Esophagus mucosa (tissue), 1 donor: ENCODE data around the gene PPP1R1A. TPM values are rescaled to one million over a fixed set of nuclear protein-coding genes. Genes with fewer than 3 reads are reported as not detected.

Source experiments
- ATAC-seq: fragments of 200-7000 bp; cut with Tn5 transposase; one replicate; pipeline ENCODE4 v1.9.1; 2020
- total RNA-seq: library from RNA; stranded (reverse); gene quantifications from one replicate; pipeline ENCODE4 v1.2.4, GENCODE V29; 2023
- donor health status: DM: yes; HTN: yes; CAD: no.

PPP1R1A gene
- not detected for total RNA-seq

GRCh38 chr12:54588110-54588889 lies at the start of gene PPP1R1A:
Gene PPP1R1A (minus strand): TSS chr12:54588659. CDS start chr12:54588488, 171 bp downstream.
- peak; percentile 26 for ATAC-seq

GRCh38 chr12:54634795-54635194 lies 46.3 kb upstream of the PPP1R1A start, which contains the start of gene LACRT:
Gene LACRT (minus strand): TSS chr12:54634895. CDS start chr12:54634841, 54 bp downstream.
- no peak for ATAC-seq

GRCh38 chr12:54631988-54632728 lies 43.7 kb upstream of the PPP1R1A start:
- ATAC-seq: no peak

- ATAC-seq: no peak
Observed at GRCh38 chr12:54631551-54631950, 43.1 kb upstream of the PPP1R1A start.

GRCh38 chr12:54629925-54630324 lies 41.5 kb upstream of the PPP1R1A start:
- no peak for ATAC-seq

- ATAC-seq: no peak
Observed at GRCh38 chr12:54628186-54628846, 39.9 kb upstream of the PPP1R1A start.

GRCh38 chr12:54627304-54627703 lies 38.8 kb upstream of the PPP1R1A start:
- no peak for ATAC-seq

GRCh38 chr12:54625598-54625997 lies 37.1 kb upstream of the PPP1R1A start:
- ATAC-seq: no peak

GRCh38 chr12:54624315-54625279 lies 36.1 kb upstream of the PPP1R1A start:
- no peak for ATAC-seq

GRCh38 chr12:54622463-54623183 lies 34.2 kb upstream of the PPP1R1A start:
- no peak for ATAC-seq

GRCh38 chr12:54616933-54617680 lies 28.6 kb upstream of the PPP1R1A start:
- no peak for ATAC-seq

GRCh38 chr12:54612225-54612750 lies 23.8 kb upstream of the PPP1R1A start:
- no peak for ATAC-seq

GRCh38 chr12:54611715-54612149 lies 23.3 kb upstream of the PPP1R1A start:
- ATAC-seq: no peak

GRCh38 chr12:54608769-54609168 lies 20.3 kb upstream of the PPP1R1A start:
- ATAC-seq: no peak

- no peak for ATAC-seq
Observed at GRCh38 chr12:54608156-54608555, 19.7 kb upstream of the PPP1R1A start.

- no peak for ATAC-seq
Observed at GRCh38 chr12:54606556-54606955, 18.1 kb upstream of the PPP1R1A start.

- ATAC-seq: no peak
Observed at GRCh38 chr12:54605138-54605970, 16.9 kb upstream of the PPP1R1A start.

- ATAC-seq: no peak
Observed at GRCh38 chr12:54604436-54604835, 16.0 kb upstream of the PPP1R1A start.

GRCh38 chr12:54603872-54604271 lies 15.4 kb upstream of the PPP1R1A start:
- no peak for ATAC-seq
